ENCODE results near the gene TEKT3. TPM values are rescaled to one million over a fixed set of nuclear protein-coding genes. Genes with fewer than 3 reads are reported as not detected.

TEKT3 gene
- polyA plus RNA-seq, 4 donors = 0.95 to 2.3 (median 1.5) TPM

- DNase-seq (ENCODE audit: low read depth in 4 of 4, low spot score in 2 of 4) = no peak
These were observed 9.5 kb upstream of the TEKT3 start for GRCh38 chr17:15350777-15351477.

GRCh38 chr17:15349119-15349518 lies 7.7 kb upstream of the TEKT3 start:
- DNase-seq (ENCODE audit: low read depth in 4 of 4, low spot score in 2 of 4) = no peak

DNA sequence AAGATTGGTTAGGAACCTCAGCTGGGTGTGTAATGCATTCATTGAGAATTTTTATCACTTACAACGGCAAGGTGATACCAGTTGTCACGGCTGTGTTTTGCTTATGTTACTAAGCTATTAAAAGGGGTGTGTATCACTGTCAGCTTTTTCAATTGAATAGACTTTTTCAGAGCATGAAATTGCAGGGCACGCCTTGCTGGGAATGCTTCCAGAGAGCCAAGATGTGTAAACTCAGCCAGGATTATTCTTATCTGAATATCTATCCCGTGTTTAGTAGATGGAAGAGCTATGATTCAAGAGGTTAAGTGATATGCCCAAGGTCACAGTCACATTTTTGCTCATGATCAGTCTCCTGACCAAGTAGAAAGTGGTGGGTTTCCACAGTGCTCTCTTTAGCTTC lies 6.6 kb upstream of the TEKT3 start:
- DNase-seq (ENCODE audit: low read depth in 4 of 4, low spot score in 2 of 4) = no peak

DNA sequence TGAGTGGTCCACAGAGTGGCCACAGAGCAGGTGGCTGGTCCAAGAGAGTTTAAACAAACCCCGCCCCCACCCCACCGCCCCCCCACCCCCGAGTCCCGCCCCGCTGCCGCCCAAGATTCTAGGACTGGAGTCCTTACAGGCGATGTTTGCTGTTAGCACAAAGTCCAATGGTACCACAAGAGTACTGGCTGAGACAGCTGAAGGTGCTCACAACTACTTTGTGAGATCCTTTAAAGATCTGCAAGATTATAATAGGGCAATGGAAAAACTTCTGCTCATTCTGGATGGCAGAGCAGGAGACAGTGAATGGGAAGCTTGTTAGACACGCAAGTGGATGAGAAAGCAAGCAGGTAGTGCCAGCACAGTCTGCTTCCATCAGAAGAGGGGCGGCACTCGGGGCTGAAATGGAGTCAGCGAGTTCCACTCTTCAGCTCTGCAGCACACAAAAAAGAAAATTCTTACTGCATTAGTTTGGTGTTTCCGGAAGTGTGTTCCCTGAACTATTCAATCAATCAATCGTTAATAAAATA lies 4.7 kb upstream of the TEKT3 start:
- DNase-seq (ENCODE audit: low read depth in 4 of 4, low spot score in 2 of 4) = no peak

GRCh38 chr17:15343749-15344148 lies 2.4 kb upstream of the TEKT3 start:
- no peak for DNase-seq (ENCODE audit: low read depth in 4 of 4, low spot score in 2 of 4)

DNA sequence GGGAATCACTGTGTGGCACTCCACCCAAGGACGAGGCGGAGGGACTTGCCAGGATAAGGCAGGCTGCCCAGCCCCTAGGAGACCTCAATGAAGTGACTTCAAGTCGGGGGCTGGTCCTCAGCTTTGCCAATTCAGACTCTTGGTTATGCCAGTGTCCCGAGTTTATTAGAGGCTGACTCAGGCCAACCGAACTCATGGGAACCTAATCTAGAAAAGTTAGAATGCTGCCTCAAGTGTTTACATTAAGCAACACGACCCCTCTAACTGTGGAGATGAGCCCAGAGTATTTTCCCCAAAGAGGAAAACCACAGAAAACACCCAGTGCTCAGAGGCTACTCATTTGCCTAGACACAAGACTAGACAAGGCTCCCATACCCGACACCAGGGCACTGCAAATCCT lies 1.1 kb upstream of the TEKT3 start:
- DNase-seq (ENCODE audit: low read depth in 4 of 4, low spot score in 2 of 4) = no peak

DNA sequence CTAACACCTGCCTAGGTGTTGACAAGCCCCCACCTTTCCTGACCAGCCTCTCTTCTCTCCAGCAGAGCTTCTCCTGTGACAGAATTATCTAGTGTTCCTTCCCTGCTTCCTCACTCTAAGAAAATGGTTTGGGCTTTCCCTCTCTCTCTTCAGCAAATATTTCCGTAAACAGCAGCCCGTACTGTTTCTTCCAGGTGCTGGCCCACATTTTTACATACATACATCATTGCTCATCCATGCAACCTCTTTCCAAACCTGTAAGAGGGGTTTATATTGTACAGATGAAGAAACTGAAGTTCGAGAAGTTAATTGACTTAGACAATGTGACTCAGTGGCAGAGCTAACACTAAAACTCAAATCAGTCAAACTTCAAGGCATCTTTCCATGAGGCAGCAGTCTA lies 569 bp upstream of the TEKT3 start:
- DNase-seq (ENCODE audit: low read depth in 4 of 4, low spot score in 2 of 4) = no peak

DNA sequence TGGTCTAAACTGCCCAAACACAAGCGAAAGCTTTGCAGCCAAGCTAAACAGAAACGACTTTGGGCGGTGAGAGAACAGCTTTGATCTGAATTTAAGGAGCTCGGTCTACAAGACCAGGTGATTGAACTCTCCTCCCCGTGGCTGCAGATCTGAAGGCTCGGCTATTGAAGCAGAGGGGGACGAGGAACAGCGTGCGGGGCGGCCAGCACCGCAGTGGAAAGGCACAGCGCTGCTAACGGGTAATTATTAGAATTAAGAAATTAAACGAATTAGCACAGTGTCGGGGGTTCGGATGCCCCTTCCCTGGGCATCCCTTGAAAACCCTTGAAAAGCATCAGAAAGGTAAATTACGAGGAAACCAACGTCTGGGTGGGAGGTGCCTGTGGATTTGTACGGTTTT lies 431 bp downstream of the TEKT3 start:
- no peak for DNase-seq (ENCODE audit: low read depth in 4 of 4, low spot score in 2 of 4)

GRCh38 chr17:15335446-15335845 lies 6.0 kb downstream of the TEKT3 start:
- no peak for DNase-seq (ENCODE audit: low read depth in 4 of 4, low spot score in 2 of 4)

- DNase-seq (ENCODE audit: low read depth in 4 of 4, low spot score in 2 of 4) = no peak
These were observed 7.1 kb downstream of the TEKT3 start for GRCh38 chr17:15334266-15334665.

DNA sequence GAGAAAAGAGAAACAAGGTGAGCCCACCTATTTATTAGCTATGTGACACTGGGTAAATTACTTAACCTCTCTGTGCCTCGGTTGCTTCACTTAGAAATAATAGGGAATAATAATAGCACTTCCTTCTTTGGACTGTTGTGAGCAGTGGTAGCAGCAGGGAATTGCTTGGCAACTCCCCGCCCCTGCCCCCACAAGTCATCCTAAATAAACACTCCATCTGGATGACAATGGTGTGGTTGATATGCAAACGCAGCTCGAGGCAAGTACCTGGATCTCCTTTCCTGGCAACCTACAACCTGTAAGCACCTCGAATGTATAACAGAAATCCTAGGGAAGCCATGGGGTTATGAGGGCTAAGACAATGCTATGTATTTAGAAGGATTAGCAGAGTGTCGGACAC lies 9.1 kb downstream of the TEKT3 start:
- no peak for DNase-seq (ENCODE audit: low read depth in 4 of 4, low spot score in 2 of 4)

GRCh38 chr17:15323131-15323530 lies 18.3 kb downstream of the TEKT3 start:
- no peak for DNase-seq (ENCODE audit: low read depth in 4 of 4, low spot score in 2 of 4)

DNA sequence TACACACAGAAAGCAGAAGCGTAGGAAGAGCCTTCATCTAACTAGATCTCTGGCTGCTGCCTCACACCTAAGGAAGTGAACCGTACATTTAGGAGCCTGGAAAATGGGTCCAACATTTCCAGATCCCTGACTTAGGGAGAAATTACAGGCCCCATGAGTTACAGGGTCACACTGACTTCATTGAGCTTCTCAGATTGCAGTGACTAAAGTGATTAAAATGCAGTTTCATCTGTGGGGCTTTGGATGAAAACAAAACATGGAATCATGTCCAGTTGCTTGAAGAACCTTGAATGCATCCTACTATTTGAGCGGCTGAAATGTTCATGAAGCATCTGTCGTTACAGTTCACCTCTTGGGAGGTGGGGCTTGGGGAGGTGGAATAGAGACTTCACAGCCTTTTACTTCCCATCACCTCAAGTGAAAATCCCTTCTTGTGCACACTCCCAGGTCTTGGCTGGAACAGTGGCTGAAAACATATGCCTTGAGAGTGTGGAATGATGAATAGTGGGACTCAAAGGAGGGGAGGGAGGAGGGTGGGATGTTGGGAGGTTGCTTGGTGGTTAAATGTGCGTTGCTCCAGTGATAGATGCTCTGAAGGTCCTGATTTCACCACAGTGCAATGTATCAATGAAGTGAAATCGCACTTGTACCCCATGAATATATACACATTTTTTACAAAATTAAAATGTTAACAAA lies 19.7 kb downstream of the TEKT3 start:
- no peak for DNase-seq (ENCODE audit: low read depth in 4 of 4, low spot score in 2 of 4)

GRCh38 chr17:15319452-15320010 lies 21.9 kb downstream of the TEKT3 start:
- no peak for DNase-seq (ENCODE audit: low read depth in 4 of 4, low spot score in 2 of 4)

DNA sequence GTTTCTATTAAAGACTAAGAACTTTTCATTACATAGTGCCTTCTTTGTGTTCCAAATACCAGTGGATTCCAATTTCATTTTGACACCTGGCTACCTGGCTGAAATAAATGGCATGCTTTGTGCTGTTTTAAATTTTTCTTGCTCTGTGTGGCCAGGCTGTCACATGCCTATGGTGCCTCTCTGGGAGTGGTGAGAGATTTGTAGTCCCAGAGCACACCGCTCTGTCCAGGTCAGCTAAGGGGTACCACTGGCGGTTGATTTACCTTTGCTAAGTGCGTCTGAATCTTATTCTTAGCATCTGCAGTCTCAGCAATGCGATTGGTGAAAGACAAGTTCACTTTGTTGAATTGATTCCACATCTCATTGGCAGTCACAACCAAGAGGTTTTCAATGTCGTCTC lies 29.4 kb downstream of the TEKT3 start:
- DNase-seq (ENCODE audit: low read depth in 4 of 4, low spot score in 2 of 4) = no peak

GRCh38 chr17:15309793-15310192 lies 31.6 kb downstream of the TEKT3 start:
- no peak for DNase-seq (ENCODE audit: low read depth in 4 of 4, low spot score in 2 of 4)

DNA sequence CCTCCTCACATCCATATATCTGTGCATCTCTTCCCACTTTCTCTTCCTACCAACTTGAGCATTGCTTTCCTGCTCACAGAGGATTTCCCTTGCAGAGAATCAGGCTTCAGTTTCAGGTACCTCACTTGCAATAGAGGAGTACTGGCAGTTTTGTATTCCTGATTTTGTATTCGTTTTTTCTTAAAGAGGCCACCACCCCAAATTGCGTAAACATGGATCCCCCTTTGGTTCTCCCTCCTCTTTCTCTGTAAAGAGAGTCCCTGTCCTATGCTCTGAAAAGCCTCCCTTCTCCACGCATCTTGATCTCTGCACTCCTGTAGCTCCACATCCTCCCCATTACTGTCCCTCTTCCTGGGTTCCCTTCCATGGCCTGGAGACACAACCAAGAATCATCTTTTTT lies 32.2 kb downstream of the TEKT3 start:
- no peak for DNase-seq (ENCODE audit: low read depth in 4 of 4, low spot score in 2 of 4)

- no peak for DNase-seq (ENCODE audit: low read depth in 4 of 4, low spot score in 2 of 4)
These were observed 32.6 kb downstream of the TEKT3 start for GRCh38 chr17:15308758-15309157.

DNA sequence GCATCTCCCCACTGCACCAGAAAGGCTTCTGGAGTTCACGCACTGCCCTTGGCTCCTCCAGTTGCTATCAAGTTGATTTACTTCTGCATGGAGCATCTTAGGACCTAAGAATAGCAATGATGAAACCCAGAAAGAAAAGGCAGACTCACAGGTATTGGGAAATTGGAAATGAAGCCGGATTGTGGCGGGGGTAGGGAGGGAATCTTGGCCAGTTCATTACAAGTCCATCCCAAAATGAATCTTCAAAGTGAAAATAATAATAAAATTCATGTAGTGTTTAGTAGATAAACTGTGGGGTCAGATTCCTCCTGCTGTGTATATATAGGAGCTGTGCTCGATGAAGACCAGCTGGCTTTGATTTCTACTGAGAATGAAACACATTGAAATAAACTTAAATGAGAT lies 33.7 kb downstream of the TEKT3 start:
- DNase-seq (ENCODE audit: low read depth in 4 of 4, low spot score in 2 of 4) = no peak

DNA sequence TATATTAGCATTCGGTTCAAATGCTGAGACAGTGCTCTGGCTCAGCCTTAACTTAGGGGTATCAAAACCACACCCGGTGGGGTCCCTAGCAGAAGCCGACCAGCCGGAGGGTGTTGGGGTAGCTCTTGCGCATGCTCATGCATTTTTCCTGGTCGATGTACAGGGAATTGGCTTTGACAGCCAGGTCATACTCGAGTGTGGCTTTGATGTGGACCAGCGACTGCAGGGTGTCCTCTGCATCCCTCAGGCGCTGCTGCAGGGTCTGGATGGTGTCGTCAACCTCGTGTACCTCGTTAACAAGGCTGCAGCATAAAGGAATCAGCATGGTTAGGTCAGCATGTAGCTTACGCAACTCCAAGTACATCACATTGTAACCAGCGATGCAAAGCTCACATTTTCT lies 37.5 kb downstream of the TEKT3 start:
- DNase-seq (ENCODE audit: low read depth in 4 of 4, low spot score in 2 of 4) = no peak

DNA sequence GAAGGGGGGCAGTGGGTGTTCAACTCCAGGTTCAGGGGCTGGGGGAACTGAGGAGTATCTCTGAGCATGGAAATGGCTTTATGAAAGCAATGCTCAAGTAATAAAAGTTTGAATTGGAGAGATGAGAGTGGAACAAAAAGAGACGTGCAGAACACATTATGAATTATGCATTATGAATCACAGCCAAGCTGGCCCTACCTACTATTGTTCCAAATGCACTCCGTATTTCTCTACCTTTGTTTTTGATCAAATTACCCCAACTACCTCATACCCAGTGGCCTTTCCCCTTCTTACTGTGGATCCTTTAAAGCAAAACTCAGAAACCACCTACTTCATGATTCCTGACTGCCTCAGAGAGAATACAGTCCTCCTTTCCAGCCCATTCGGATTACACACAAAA lies 38.1 kb downstream of the TEKT3 start:
- no peak for DNase-seq (ENCODE audit: low read depth in 4 of 4, low spot score in 2 of 4)

GRCh38 chr17:15301845-15302244 lies 39.6 kb downstream of the TEKT3 start:
- no peak for DNase-seq (ENCODE audit: low read depth in 4 of 4, low spot score in 2 of 4)
